HG03457 (cell line): Measurements from ENCODE around the gene PTPRD.
"Not testable (repeated sequence)": the region's sequence is repeated elsewhere in the genome, so short reads cannot be mapped to it uniquely, and the experiment has no call there.

ENCODE experiments used
- ATAC-seq: cut with Tn5 transposase; IDR thresholded peaks from one replicate; pipeline ENCODE4 v1.9.1; 2021; ENCODE audit warnings: moderate number of reproducible peaks; ENCODE audit not compliant: unreplicated experiment

Gene PTPRD

GRCh38 chr9:9216934-9217333, 1395.9 kb downstream of the PTPRD start:
- no peak for ATAC-seq

- no peak for ATAC-seq
Measured at GRCh38 chr9:9215050-9215449, 1397.8 kb downstream of the PTPRD start.

GRCh38 chr9:9214066-9214465, 1398.7 kb downstream of the PTPRD start:
- no peak for ATAC-seq

GRCh38 chr9:9212963-9213362, 1399.8 kb downstream of the PTPRD start:
- no peak for ATAC-seq

- ATAC-seq: no peak
Measured at GRCh38 chr9:9202276-9202675, 1410.5 kb downstream of the PTPRD start.

- ATAC-seq: no peak
Measured at GRCh38 chr9:9186086-9186485, 1426.7 kb downstream of the PTPRD start.

GRCh38 chr9:9182431-9182830, 1430.4 kb downstream of the PTPRD start:
- no peak for ATAC-seq

GRCh38 chr9:9177081-9177480, 1435.7 kb downstream of the PTPRD start:
- ATAC-seq: no peak

GRCh38 chr9:9174358-9174757, 1438.4 kb downstream of the PTPRD start:
- no peak for ATAC-seq

GRCh38 chr9:9173264-9173663, 1439.5 kb downstream of the PTPRD start:
- ATAC-seq: no peak

- no peak for ATAC-seq
Measured at GRCh38 chr9:9170439-9171134, 1442.2 kb downstream of the PTPRD start.

GRCh38 chr9:9142001-9142400, 1470.8 kb downstream of the PTPRD start:
- ATAC-seq: no peak

- no peak for ATAC-seq
Measured at GRCh38 chr9:9133526-9133925, 1479.3 kb downstream of the PTPRD start.

GRCh38 chr9:9124616-9125015, 1488.2 kb downstream of the PTPRD start:
- no peak for ATAC-seq

- ATAC-seq: no peak
Measured at GRCh38 chr9:9122230-9122875, 1490.4 kb downstream of the PTPRD start.

GRCh38 chr9:9117866-9118265, 1494.9 kb downstream of the PTPRD start:
- ATAC-seq: no peak

GRCh38 chr9:9112001-9112720, 1500.6 kb downstream of the PTPRD start:
- no peak for ATAC-seq

- ATAC-seq: no peak
Measured at GRCh38 chr9:9108641-9109040, 1504.2 kb downstream of the PTPRD start.

GRCh38 chr9:9102295-9102694, 1510.5 kb downstream of the PTPRD start:
- no peak for ATAC-seq

- ATAC-seq: no peak
Measured at GRCh38 chr9:9100070-9100469, 1512.7 kb downstream of the PTPRD start.

GRCh38 chr9:9099646-9100045, 1513.2 kb downstream of the PTPRD start:
- ATAC-seq: no peak

- not testable (repeated sequence) for ATAC-seq
Measured at GRCh38 chr9:9097254-9097653, 1515.5 kb downstream of the PTPRD start.
